ENCODE measurements around the gene XNDC1N.
A peak's percentile ranks its signal among the peaks of the same experiment; 100 is the strongest.

XNDC1N gene, protein sequence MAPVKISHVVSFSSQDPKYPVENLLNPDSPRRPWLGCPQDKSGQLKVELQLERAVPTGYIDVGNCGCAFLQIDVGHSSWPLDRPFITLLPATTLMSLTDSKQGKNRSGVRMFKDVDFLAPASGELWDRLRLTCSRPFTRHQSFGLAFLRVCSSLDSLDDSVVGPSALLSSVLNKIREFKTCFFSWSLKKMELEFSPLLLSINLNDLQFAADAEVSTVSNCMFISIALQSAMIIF

DNA sequence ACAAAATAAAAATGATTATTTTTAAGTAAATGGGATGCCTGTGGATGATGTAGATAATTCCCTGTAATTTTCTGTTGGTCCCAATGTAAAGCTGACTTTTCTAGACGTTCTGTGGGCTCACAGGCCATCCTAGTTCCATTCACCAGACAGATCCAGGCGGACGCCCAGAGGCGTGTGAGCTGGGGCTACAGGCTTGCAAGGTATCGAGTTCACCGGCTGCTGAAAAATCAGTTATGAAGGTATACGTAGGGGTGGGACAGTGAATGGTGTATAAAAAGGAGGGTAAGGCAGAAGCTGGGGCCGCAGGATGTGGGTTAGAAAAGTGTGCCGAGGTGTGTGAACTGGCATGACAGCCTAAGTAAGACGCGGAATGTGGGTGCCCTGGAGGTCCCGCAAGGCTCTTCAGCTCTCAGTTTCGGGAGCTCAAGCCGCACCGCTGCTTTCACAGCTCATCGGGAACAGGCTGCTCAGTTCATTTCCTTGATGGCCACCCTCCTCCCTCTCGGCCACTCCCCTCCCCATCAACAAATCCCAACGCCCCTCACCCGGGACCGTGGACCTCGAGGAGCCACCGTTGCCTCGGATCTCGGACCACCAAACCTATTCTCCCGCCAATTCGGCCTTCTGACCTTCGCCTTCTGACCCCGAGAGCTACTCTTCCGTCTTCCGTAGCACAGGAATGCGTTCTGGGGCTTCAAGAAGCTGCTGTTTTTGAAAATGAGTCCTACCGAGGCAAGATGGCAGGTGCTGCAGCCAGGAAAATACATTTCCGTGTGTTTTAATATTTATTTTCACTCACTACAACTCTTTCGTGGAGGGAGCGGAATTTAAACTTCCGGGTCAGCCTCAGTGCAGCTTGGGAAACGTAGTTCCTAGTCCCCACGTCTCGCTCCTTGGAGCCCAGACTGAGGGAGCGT lies at the start of gene XNDC1N:
XNDC1N (minus strand) TSS at position 775 of the 917 bp plus-strand sequence. CDS start 5,241 bp downstream, outside the sequence.
- DNase-seq, result peak; percentile 83

DNA sequence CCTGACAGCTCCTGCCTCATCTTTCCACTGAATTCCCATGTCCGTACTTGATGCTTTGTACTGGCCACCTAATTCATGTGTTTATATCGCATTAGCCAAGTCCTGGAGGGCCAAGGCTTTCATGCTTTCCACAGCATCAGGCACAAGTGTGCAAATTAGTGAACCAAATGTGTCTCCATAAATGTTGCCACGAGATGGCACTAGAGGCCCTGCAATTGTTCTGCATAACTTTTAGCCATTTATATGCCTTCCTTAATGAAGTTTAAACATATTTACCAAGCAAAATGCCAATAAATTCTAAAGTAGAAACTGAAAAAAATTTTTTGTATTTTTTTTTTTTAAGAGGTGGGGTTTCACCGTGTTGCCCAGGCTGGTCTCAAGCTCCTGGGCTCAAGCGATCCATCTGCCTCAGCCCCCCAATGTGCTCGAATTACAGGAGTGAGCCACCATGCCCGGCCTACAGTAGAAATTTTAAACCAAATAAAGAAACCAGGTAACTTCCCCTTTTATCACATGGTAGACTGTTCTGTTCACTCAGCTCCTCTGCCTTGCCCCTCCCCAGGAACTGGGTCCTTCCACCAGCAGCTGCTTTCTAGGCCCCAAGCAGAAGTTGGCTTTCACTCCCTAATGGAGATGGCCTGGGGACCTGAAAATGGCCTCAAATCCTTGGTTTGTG lies 49.5 kb upstream of the XNDC1N start:
- DNase-seq, result peak; percentile 45

DNA sequence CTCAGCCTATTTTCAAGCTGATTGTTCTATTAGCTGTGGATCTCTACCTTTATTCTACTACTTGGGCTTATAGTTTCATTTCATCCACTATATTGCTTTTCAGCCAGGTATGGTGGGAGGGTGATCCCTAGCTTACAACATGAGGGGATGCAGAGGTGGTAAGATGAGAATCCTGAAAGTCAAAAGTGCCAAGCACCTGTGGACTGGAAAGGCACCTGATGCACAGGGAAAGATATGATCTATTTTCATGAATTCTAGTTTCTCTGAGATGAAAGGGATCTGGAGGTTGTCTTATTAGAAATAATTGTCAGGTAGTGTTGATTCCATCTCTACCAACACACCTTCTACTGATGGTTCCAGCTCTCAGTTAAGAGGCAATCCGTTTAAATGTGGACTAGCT lies 48.7 kb upstream of the XNDC1N start:
- DNase-seq, result no peak

DNA sequence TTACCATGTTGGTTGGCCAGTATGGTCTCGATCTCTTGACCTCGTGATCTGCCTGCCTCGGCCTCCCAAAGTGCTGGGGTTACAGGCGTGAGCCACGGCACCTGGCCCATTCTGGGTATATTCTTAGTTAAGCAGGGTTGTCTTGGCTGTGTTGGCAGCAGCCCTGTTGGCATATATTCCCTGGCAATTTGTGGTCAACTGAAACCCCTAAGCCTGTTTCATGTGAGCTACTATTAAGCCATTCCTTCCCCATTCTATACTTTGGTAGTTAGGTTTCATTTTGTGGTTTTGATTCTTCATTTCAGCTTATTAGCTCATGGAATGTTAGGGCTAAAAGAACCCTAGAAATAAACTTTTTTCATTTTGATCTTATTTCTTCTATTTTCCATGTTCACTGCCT lies 48.2 kb upstream of the XNDC1N start:
- DNase-seq, result no peak

DNA sequence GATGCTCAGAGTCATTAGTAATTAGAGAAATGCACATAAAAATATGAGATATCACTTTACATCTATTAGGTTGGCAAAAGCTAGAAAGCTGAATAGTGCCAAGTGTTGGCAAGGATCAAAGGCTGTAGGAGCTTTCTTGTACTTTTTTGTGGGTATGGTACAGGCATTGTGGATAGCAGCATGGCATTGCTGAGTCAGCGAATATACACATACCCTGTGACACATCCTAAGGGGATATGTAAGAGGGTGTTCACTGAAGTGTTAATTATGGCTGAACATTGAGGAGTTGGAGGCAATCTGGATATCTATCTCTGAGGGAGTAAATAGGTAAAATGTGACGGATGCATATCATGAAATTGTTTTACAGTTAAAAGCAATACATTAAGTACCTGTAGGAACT lies 43.3 kb upstream of the XNDC1N start:
- no peak for DNase-seq

DNA sequence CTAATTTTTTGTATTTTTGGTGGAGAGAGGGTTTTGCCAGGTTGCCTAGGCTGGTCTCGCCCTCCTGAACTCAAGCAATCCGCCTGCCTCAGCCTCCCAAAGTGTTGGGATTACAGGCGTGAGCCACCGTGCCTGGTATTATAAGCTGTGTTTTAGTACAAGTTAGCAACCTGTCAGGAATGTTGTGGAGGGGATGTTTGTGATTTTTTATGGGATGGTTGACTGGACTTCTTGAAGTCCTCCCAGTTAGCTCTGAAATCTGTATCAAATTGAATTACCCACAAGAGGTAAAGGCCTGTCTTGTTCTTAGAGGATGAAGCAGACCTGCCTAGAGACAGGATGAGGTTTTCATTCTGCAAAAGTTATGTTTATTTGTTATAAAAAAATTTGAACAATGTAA lies 36.2 kb upstream of the XNDC1N start:
- no peak for DNase-seq

DNA sequence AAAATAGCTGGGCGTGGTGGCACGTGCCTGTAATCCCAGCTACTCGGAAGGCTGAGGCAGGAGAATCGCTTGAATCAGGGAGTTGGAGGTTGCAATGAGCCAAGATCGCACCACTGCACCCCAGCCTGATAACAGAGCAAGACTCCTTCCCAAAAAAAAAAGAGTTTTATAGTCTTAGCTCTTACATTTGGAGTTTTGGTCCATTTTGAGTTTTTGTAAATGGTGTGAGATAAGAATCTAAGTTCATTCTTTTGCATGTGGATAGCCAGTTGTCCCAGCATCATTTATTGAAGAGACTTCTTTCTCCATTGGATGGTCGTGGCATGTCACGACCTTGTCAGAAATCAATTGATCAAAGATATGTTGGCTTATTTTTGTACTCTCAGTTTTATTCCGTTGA lies 35.1 kb upstream of the XNDC1N start:
- no peak for DNase-seq

DNA sequence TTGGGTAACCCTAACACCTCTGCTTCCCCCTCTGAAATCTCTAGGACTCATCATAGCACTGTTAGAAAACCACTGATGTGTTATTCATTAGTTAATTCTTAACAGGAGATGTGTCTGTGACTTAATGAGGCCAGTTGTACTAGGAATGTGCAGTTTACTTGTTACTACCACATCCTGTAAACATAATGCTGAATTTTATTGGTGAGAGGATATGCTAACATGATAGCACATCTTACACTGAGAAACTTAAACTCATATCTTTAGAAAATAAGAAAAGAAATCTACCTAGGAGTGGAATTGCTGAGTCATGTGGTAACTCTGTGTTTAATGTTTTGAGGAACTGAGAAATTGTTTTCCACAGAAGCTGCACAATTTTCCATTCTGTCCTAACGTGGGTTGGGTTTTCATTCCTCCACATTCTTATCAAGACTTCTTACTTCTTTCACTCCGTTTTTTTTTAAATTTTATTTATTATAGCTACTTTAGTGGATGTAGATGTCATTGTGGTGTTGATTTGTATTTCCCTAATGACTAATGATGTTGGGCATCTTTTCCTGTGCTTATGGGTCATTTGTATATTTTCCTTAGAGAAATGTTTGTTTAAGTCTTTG lies 34.1 kb upstream of the XNDC1N start:
- no peak for DNase-seq

DNA sequence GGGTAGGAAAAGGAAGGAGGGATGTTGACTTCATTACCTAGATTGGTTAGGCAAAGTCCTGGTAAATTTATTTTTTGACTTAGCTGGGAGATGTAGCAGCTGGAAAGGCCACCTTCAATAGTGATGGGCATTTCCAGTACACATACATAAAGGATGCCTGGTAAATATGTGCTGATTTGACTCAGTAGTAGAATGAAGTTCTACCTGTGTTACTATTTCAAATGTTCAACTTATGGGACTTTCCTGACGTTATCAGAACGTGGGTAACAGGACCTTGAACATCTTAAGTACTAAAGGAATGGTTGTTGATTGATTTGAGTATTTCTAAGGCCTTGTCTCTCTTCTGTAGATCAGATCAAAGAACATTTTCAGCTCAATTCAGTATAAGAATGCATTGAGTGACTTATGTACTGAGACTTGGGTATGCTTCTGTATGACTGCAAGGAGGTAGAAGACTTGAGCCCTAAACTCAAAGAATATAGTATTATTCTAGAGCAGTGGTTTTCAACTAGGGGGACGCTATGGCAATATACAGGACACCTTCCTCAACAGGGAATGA lies 27.6 kb upstream of the XNDC1N start:
- DNase-seq, result no peak

DNA sequence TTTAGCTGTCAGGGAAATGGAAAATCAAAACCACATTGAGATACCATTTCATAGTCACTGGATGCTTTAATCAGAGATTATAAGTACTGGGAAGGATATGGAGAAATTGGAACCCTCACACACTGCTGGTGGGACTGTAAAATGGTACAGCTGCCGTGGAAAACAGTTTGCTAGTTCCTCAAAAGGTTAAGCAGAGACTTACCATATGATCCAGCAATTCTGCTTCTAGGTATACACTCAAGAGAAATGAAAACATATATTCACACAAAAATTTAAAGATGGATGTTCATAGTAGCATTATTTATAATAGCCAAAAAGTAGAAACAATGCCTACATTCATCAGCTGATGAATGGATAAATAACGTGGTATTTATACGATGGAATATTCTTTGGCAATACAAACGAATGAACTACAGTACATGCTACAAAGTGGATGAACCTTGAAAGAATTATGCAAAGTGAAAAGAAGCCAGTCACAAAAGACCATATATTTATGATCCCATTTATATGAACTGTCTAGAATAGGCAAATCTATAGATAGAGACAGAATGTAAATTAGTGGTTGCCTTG lies 23.4 kb upstream of the XNDC1N start:
- DNase-seq, result no peak

DNA sequence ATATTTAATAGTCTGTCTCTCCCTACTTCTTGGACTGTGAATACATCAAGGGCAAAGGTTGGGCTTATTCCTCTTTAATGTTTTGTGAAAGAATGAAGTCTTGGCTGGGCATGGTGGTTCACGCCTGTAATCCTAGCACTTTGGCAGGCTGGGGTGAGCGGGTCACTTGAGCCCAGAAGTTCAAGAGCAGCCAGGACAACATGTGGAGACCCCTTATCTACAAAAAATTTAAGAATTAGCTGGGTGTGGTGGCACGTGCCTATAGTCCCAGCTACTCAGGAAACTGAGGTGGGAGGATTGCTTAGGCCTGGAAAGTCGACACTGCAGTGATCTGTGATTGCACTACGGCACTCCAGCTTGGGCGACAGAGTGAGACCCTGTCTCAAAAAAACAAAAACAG lies 20.6 kb upstream of the XNDC1N start:
- no peak for DNase-seq

DNA sequence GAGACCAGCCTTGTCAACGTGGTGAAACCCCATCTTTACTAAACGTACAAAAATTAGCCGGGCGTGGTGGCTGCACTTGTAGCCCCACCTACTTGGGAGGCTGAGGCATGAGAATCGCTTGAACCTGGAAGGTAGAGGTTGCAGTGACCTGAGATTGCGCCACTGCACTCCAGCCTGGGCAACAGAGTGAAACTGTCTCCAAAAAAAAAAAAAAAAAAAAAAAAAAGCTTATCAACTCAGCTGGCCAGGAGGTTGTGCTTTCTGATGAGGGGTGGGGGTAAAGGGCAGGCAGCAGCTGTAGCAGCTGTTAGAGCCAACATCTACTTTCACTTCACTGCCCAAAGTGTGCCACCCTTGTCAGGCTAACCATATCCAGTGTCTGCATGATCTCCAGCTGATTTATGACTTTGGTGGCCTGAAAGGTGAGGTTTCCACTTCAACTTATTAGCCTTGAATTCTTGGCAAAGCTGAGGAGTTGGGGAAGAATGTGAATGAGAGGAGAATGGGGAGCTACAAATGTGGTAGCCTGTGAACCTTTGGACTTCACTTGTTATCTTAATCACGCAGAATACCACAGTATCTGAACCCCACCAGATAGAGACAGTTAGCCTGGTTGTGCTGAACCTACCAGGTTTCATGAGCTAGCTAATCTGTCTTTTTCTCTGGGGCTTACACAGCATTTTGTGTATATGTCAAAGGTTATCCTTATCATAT lies 20.1 kb upstream of the XNDC1N start:
- DNase-seq, result no peak

DNA sequence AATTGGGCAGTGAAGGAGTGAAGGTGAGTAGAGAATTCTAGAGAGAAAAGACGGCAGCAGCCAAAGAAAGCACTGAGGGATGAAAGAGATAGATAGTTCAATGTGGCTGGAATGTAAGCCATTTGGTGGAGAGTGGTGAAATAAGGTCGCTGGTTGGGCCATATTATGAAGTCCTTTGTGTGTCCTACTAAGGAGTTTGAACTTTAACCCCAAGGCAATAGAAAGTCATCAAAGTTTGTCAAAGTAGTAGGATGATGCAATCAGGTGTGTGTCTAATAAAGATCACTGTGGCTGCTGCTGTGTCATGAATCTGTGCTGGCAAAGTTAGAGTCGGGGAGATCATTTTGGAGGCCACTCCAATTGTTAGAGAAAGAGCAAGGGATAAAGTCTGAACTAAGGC lies 19.1 kb upstream of the XNDC1N start:
- no peak for DNase-seq

DNA sequence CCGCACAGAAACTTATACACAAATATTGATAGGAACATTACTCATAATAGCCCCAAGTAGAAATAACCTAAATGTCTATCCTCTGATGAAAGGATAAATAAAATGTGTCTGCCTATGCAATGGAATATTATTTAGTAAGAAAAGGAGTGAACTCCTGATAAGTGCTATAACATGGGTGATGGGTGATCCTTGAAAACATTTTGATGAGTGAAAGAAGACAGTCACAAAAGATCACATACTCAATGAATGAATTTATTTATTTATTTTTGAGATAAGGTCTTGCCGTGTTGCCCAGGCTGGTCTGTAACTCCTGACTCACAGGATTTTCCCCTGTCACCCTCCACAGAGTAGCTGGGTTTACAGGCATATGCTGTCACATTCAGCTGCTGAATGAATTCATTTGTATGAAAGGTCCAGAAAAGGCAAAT lies 17.8 kb upstream of the XNDC1N start:
- peak; percentile 38 for DNase-seq

DNA sequence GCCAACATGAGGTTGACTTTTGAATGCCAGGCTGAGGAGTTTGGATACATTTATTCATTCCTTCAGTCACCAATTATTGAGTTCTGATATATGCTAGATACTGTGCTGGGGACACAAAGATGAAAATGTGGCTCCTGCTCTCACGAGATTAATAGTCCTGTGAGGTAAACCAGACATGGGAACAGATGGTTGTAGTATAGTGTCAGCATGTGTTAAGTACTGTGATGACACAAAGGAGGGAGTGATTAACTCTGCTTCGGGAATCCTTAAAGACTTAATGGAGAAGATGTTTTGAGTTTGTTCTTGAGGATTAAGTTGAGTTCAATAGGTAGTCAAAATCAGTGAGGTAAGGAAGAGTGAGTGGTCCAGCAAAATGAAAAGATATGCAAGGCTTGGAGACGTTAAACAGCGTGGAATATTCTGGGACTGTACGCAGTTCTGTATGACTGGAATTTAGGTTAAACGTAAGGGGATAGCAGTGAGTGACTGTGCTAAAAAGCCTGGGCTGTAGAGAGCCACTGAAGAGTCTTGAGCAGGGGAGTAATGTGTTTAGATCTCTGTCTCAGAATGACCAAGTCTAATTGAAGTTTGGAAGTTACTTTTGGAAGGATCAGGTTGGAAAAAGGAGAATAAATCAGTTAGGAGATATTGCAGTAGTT lies 12.3 kb upstream of the XNDC1N start:
- DNase-seq, result peak; percentile 71

DNA sequence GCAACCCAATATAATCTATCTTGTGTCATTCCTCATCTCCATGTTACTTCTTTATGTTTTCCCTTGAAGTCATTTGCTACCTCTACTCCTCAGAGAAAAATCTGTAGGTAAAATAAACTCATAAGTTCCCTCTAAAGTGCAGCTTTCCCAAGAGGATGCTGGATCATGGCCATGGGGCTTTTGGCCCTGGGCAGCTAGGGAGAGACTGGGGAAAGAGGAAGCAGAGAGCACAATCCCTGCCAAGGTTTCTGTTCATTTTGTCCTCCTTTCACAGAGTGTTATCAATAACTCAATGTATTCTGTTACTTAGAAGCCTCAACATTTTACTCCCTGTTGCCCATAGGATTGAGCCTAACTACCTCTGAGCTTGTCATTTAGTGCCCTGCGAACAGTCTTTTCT lies 9.4 kb upstream of the XNDC1N start:
- no peak for DNase-seq

DNA sequence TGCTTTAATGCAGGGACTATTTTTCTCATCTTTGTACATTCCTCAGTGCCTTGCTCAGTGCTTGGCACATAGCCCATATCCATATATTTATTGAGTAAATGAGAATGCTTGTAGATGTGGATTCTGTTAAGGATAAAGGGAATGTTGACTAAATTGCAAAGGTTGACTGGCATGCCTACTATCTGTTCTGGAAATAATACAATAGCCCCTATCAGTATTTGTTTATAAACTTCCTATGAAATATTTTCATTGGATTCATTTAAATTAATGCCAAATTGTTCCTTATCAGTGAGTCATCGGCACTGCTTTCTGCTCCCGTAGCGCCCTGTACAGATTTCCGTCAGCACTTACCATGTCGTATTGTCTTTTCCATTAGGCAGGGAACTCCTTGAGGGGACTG lies 8.4 kb upstream of the XNDC1N start:
- DNase-seq, result peak; percentile 51

DNA sequence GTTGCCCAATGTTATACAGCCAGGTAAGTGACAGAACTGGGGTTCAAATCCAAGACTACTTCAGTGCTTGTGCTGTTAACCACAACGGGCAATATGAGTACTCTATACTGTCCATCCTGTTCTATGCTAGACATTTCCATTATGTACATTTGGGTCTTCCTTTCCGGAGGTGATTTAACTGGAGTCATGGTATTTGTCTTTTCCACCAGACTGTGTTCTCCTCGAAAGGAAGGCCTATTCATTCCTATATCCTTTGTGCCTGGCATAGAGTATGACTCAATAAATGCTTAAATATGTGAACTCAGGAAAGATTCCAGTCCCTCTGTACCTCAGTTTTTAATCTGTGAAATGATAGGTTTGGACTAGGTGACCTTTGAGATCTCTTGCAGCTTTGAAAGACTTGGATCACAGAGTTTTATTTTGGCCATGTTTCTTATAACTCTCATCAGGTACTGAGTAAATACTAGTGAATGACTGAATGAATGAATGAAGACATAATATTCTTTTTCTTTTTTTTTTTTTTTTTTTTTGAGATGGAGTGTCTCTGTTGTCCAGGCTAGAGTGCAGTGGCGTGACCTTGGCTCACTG lies 7.0 kb upstream of the XNDC1N start:
- no peak for DNase-seq

DNA sequence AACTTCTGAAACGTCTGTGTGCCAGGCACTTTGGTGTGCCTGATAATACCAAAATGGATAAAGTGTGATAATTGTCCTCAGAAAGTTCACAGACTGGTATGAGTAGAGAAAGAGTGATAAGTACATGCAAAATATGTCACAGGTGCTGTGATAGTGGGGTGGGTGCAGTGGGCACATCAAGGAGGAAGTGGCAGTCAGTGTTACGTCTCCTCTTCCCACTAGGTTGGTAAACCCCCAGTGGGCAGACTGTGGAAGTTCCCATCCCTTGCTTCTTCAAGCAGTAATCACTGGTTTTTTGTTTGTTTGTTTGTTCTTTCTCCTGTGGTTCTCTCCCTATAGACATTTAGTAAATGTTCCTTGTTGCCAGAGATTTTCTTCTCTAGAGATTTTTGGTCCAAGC lies 5.8 kb upstream of the XNDC1N start:
- DNase-seq, result no peak

DNA sequence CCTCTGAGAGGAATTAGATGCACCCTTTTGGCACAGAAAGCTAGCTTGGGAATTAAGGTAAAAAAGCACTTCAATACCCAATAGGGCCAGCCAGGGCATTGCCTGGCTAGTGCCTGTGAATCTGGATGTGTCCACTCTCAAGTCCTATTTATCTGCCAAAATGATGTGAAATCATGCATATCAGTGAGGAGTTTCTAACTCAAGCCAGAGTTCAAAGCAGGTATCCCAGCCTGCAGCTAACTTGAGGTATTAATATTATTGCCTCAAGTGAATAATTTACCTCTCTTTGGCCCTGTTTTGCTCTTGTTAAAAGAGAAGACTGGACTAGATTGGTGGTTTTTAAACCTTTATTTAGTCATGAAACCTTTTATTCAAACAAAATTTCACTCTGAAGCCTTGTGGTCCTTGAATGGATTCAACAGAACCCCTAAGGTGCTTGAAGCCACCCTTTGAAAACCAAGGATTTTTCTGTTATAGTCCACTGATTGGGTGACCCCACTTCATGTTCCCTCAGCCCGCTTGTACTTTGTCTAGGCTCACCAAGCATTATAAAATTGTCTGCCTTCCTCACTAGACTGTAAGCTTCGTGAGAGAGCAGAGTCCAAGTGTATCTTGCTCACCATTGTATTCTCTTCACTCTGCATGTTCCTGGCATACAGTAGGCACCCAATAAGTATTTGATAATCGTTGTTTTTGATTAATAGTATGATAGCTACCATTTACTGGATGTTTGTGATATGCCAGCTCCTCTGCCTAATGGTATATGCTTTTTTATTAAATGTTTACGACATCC lies 4.9 kb upstream of the XNDC1N start:
- no peak for DNase-seq
